OCI-M2 (cell line): ENCODE results near the gene NIN.
"Not testable (repeated sequence)": the region's sequence is repeated elsewhere in the genome, so short reads cannot be mapped to it uniquely, and the experiment has no call there.

Experiments
- DNase-seq: peaks from one replicate; lab custom pipeline; 2025; ENCODE audit not compliant: unreplicated experiment; lab: John Stamatoyannopoulos, UW

NIN gene

DNA sequence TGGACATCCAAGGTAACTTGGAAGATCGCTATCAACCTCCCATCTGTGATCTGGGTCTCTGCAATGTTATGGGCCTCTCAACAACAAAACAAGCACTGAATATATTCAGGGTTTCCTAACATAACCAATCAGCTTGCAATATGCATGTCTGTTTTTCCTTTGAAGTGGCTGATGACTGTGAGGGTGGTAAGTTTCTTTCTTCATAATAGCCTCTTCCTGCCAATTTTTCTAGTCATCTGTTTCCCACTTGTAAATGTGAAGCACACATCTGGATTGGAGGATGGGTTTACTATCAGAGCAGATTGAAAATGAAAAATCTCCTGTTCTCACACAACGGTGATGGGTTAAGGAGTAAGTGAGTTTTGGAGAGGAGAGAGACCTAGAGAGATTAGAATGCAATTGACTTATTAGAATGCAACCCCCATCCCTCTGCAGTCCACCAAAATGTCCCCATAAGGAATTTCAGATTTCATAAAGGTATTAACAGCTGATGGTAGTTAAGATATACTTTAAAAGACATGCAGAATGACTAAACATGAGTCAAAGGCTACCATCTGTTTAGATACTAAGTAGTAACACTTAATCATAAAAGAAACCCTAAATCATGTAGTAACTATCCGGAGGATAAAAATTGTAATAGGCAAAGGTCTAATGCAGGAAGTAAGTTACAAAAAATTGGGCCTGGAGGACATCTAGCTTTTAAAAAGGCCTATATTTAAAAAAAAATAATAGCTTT, 104.4 kb downstream of the NIN start:
- no peak for DNase-seq

DNA sequence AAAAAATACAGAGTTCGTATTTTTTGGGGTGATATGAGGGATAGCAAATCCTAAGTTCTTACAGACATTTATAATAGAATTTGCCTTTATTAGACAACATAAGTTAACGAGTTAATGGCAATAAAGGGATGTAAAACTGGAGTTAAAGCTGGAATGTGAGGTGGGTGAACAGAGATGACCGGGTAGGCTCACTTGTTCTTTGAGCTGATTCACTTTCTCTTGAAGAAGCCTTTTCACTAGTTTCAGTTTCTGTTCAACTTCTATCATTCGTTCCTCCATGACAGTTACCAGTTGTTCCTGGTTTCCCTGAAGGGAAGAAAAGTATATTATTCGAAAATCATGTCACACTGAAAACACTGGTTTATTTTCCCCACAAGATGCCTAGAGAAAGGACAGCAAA, 105.2 kb downstream of the NIN start:
- no peak for DNase-seq

DNA sequence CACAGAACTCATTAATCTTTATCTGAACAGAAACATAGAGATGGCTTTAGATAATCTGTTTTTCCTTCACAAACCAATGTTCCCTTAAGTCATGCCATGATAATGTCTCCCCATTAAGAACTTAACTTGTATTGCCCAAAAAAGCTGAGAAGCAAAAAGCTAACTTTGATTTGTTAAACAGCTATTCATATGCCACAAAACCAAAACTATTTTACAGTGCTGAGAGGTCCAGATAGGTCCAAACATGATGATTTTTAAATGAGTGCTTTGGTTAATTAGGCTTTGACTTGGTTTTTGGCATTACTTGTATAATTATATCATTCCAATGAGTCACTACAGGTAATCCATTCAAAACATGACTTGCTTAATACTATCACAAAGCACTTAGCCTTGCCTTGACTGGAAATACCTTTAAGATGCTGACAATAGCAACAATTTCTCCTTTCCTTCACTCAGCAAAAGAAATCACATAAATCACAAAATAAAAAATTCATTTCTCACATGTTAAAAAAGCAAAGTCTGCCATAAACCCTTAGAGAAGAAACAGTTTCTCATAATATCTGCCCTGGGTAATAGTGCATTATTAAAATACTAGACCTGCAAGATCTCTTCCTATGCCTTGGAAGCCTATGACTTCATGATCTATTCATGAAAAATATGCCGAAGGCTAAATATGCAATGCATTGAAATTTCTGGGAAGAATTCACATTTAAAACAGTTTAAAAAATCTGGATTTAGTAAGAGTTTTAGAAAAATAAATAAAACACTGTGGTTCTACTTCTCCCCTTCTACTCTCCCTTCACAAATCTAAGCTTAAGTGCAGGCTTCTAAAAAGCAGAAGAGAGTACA, 110.8 kb downstream of the NIN start:
- DNase-seq = no peak

DNA sequence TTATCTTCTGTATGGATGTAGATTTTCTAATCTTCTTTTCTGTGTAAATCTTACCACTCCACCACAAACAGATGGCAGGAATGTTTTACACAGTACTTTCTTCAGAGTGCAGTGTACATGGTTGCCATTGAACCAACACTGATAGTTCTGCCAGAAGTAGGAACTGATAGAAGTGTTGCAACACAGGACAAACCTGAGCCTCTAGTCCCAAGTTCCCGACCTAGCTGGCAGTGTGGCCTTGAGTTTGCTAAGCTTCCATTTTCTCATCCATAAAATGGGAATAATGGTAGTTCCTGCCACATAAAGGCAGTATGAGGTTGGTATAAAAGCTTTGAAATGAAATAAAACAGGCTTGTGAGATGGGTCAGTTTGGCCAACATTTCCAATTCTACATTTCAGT, 112.0 kb downstream of the NIN start:
- DNase-seq = no peak

DNA sequence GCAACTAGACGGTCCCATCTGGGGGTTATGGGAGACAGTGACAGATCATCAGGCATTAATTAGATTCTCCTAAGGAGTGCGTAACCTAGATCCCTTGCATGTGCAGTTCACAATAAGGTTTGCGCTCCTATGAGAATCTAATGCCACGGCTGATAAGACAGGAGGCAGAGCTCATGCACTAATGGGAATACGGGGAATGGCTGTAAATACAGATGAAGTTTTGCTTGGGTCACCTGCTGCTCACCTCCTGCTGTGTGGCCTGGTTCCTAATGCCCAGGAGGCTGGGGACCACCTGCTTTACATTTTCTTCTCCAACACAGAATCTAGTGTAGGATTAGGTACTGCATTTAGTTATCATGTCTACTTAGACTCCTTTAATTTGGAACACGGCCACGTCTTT, 113.2 kb downstream of the NIN start:
- no peak for DNase-seq

DNA sequence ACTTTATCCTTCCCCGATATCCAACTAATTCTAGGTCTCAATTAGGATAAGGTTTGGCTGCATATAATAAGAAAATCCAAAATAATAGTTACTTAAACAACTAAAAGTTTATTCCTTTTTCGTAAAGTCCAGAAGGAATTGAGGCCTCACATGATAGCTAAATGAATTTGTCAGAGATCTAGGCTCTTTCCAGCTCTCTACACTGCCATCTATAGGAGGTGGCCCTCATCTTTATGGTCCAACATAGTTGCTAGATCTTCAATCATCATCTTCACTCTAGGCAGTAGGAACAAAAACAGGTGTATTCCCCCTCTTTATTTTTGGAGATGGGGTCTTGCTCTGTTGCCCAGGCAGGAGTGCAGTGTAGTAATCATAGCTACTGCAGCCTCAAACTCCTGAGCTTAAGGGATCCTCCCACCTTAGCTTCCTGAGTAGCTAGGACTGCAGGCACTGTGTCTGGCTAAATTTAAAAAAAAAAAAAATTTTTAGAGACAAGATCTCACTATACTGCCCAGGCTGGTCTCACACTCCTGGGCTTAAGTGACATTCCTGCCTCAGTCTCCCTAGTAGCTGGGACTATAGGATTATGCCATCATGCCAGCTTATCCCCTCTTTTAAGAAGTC, 116.4 kb downstream of the NIN start:
- no peak for DNase-seq

DNA sequence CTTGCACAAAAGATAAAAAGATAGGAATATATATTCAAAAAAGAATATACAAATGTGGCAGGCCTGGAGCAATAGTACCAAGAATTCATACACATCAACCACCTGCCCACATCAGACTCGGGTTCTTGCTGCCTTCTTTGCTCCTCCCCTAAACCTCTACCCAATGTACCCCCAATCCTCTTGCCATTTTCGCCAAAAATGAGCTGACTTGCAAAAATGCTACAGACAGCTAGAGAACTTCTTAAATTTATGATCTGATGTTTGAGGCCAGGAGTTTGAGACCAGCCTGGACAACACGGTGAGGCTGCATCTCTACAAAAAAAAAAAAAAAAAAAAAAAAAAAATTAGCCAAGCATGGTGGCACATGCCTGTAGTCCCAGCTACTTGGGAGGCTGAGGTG, 119.9 kb downstream of the NIN start:
- DNase-seq = no peak

DNA sequence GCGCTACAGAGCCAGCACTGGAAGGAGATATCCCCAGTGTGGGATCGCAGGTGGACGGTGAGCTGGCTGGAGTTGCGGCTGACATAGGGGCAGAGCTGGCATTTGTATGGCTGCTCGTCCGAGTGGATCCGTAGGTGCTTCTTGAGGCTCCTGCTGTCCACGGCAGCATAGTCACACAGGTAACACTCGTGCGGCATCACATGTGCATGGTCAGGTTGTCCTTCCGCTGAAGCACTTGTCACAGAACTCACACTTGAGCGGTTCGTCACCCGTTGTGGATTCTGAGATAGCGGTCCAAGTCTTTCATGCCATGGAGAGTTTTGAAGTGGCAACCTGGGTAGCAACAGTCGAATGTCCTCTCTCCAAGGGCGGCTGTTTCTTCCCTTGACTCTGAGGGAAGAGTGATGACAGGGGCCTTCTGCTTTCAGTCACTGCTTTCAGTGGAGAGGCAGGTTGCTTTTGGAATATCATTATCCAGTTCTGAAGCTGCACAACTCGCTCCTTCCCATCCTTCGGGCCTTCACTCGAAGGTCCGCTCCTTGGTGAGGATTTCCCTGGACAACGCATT, 125.9 kb downstream of the NIN start:
- DNase-seq = no peak

DNA sequence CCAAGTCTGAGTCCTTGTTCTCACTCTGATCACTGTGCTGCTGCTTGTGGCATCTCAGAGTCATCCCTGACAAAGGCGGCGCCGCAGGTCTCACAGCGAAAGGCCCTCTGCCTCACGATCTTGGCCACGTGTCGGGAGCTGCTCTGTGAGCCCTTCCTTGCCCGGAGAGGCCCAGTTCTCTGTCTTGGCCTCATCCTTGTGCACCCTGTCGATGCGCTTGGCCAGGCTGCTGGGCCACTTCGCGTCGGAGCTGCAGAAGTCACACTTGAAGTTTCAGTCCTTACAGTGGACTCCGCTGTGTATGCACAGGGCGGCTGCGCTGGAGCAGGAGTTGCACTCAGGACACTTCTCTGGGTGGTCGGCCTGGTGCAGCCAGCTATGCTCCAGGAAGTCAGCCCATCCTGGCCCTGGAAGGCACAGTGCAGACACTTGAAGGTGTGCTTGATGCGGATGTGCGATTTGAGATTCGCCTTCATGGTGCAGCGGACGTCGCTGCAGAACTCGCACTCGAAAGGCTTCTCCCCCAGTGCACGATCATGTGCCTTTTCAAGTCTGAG, 126.4 kb downstream of the NIN start:
- DNase-seq = no peak

DNA sequence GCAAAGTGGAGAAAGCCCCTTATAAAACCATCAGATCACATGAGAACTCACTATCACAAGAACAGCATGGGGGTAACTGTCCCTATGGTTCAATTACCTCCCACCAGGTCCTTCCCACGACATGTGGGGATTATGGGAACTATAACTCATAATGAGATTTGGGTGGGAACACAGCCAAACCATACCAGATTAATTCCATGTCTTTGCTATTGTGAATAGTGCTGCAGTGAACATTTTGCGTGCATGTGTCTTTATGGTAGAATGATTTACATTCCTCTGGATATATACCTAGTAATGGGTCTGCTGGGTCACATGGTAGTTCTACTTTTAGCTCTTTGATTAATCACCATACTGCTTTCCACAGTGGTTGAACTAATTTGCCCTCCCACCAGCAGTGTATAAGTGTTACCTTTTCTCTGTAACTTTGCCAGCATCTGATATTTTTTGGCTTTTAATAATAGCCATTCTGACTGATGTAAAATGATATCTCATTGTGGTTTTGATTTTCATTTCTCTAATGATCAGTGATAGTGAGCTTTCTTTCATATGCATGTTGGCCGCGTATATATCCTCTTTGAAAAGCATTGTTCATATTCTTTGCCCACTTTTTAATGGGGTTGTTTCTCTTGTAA, 133.2 kb downstream of the NIN start:
- no peak for DNase-seq

DNA sequence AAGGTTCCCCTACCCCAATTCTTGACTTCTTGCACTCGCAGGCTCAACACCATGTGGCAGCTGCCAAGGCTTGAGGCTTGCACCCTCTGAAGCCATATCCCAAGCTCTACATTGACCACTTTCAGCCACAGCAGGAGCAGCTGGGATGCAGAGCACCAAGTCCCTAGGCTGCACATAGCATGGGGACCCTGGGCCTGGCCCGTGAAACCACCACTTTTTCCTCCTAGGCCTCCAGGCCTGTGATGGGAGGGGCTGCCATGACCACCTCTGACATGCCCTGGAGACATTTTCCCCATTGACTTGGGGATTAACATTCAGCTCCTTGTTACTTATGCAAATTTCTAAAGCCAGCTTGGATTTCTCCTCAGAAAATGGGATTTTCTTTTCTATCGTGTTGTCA, 136.7 kb downstream of the NIN start:
- DNase-seq = not testable (repeated sequence)

DNA sequence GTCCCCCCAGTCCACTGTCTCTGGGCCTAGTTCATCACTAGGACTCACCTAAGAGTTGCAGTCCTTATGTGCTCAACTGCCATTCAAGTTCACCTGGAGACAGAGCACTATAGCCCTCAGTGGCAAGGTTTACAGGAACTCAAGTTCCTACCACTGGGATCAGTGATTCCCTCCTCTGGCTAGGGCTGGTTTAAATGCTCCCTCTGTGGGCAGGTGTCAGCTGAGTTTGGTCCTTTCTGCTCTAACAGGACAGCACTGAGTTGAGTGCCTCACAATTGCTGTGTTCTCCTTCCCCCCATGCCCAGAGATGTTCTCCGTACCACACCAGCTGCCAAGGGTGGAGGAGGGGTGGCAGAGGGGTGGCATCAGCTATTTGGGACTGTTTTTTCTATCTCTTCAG, 142.1 kb downstream of the NIN start:
- DNase-seq = no peak

DNA sequence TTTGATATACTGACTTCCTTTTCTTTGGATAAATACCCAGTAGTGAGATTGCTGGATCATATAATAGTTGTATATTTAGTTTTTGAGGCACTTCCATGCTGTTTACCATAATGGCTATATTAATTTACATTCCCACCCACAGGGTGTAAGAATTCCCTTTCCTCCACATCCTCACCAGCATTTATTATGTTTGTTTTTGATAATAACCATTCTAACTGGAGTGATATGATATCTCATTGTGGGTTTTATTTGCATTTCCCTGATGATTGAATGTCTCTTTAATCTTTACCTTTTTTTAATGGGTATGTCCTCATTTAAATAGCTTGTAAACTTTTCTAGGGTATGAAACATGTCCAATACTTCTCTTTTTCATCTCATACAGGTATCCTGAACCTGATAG, 151.3 kb downstream of the NIN start:
- DNase-seq = no peak

DNA sequence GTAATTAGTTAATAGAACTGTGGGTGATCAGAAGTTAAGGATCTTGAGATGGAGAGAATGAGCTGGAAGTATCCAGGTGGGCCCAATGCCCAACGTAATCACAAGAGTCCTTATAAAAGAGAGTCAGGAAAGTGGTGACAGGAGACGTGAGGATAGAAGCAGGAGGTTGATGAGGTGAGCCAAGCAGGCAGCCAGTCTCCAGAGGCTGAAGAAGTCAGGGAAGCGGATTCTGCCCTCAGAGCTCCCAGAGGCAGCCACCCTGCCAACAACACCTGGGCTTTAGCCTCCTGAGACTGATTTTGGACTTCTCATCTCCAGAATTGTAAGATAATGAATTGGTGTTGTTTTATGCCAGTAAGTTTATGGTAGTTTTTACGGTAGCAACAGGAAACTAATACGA, 152.8 kb downstream of the NIN start:
- no peak for DNase-seq

DNA sequence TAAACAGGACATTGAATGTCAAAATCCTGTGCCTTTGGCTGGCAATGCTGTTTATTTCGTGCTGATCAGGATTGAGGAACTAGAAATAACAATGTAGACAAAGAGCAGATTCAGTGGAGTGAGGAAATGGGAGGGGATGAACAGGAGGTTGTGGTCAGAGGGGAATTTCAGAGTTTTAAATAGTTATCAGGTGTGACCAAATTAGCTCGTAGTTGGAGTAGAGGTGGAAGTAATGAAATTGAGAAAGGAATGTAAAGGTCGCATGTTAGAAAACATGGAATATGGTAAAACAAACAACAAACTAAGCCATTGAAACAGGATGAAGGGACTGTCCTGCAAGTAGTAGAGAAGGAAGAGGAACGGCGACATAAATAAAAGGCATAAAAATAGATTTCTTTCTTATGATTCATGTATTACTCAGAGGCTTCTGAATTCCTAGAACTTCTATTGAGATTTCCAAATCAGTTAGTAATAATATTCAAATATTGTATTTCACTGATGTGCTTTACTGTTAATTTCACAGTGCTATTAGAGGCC, 153.4 kb downstream of the NIN start:
- no peak for DNase-seq

DNA sequence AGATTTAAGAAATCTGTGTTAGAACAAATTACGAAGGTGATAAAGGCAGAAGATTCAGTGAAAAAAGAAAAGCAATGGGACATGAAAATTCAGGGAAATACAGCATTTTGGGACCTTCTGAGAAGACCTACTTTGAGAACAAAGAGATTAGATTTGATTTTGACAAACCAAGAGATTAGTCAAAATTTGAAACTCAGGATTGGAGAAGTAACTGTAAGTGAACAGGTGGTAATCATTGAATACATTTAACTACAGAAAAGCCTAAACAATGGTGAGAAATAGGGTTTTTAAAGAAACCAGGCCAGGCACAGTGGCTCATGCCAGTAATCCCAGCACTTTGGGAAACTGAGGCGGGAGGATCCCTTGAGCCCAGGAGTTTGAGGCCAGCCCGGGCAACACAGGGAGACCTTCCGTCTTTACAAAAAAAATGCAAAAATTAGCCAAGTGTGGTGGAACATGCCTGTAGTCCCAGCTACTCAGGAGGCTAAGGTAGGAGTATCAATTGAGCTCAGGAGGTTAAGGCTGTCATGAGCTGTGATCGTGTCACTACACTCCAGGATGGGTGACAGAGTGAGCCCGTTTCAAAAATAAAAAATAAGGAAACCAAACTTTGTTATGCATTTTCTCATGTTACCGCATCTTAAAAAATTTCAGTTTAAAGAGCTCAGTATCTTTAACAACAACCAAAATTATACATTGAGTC, 154.0 kb downstream of the NIN start:
- no peak for DNase-seq

DNA sequence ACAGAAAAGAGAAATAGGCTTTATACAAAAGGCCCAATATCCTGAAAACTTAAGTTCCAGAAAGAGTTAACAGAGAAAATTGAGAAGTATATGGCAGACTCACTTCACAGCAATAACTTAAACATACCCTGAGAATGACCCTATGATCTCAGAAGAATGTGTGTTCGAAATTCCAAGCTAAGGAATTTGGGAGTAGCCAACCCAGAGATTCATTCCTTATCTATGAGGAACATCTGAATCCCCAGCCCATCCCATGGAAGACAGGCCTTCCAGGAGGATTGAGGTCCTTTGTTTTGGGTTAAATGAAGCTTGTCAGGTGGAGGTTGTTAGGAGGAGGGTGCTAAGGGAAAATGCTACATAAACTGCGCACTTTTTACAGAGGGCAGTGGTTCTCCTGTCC, 155.4 kb downstream of the NIN start:
- DNase-seq = no peak

DNA sequence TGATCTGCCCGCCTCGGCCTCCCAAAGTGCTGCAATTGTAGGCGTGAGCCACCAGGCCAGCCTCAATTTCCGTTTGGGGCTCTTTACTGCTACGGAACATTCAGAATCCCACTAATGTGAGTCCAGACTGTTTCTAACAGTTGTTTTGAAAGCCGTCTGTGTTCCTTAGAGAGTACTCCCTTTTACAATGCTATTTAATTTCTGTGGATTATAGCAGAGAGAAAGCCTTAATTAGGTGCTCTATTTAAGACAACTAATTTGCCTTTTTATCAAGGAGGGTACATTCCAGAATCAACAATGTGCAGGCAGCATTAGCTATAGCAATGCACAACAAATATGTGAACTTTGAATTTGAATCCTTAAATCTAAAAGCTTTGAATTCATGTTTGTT, 160.1 kb downstream of the NIN start:
- DNase-seq = no peak

DNA sequence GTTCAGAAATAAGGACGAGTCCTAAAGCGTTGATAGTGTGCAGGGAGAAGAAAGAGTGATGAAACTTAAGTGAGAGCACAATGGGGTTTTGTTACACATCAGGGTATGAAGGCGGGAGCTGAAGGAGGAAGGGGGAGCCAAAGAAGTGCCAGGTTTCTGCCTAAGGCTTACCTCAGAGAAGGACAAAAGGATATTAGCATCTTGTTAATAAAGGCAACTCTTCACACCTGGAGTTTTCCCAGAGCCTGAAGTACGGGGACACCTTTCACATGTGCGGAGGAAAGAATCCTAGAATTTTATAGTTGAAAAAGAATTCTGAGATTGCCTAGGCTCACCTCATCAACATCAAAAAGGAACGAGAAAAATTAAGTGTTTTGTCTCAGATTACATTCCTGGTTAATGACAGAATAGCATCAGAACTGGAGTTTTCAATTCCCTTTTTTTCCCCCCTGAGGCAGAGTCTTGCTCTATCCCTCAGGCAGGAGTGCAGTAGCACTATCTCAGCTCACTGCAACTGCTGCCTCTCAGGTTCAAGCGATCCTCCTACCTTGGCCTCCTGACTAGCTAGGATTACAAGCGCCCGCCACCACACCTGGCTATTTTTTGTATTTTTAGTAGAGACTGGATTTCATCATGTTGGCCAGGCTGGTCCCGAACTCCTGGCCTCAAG, 160.6 kb downstream of the NIN start:
- no peak for DNase-seq
